ENCODE results near the gene BCKDHB.

BCKDHB gene

GRCh38 chr6:80251321-80251720 is 144.8 kb downstream of the BCKDHB start:
- TF ChIP-seq ZFX (IDR thresholded peaks at IDR 0.05) (no peak), CTCF (conservative IDR thresholded peaks at IDR 0.05) (no peak)
- no peak overlapping the region for H3K27ac ChIP-seq

GRCh38 chr6:80254716-80255115 is 148.2 kb downstream of the BCKDHB start:
- TF ChIP-seq ZFX (IDR thresholded peaks at IDR 0.05) (no peak), CTCF (conservative IDR thresholded peaks at IDR 0.05) (no peak)
- no peak overlapping the region for H3K27ac ChIP-seq

GRCh38 chr6:80256691-80257090 is 150.2 kb downstream of the BCKDHB start:
- TF ChIP-seq CTCF (conservative IDR thresholded peaks at IDR 0.05) (no peak), ZFX (IDR thresholded peaks at IDR 0.05) (no peak)
- no peak overlapping the region for H3K27ac ChIP-seq

GRCh38 chr6:80259118-80259517 is 152.6 kb downstream of the BCKDHB start:
- no peak overlapping the region for H3K27ac ChIP-seq
- TF ChIP-seq ZFX (IDR thresholded peaks at IDR 0.05) (no peak), CTCF (conservative IDR thresholded peaks at IDR 0.05) (no peak)

- no peak for TF ChIP-seq ZFX (IDR thresholded peaks at IDR 0.05)
- TF ChIP-seq CTCF (conservative IDR thresholded peaks at IDR 0.05) = no peak
- H3K27ac ChIP-seq = no peak overlapping the region
Measured at GRCh38 chr6:80263585-80263984, 157.1 kb downstream of the BCKDHB start.

- no peak for TF ChIP-seq CTCF (conservative IDR thresholded peaks at IDR 0.05)
- TF ChIP-seq ZFX (IDR thresholded peaks at IDR 0.05) = no peak
- H3K27ac ChIP-seq = no peak overlapping the region
Measured at GRCh38 chr6:80268865-80269730, 162.6 kb downstream of the BCKDHB start.

GRCh38 chr6:80271074-80271473 is 164.6 kb downstream of the BCKDHB start:
- H3K27ac ChIP-seq = no peak overlapping the region
- TF ChIP-seq ZFX (IDR thresholded peaks at IDR 0.05) (no peak), CTCF (conservative IDR thresholded peaks at IDR 0.05) (no peak)
